ENCODE data around the gene SHTN1.
A peak's percentile ranks its signal among the peaks of the same experiment; 100 is the strongest.

GRCh38 chr10:116849248-116850057 is 155.5 kb downstream of the SHTN1 start, which contains the start of gene ENO4:
- TF ChIP-seq CTCF (IDR thresholded peaks at IDR 0.05; ENCODE audit: extremely low read depth in 1 of 2, insufficient read depth in 1 of 2, low read depth in 1 of 2, low read length in 2 of 2) = no peak
- peak; percentile 31 for TF ChIP-seq EZH2 (IDR thresholded peaks at IDR 0.05; ENCODE audit: borderline replicate concordance, low read depth, low read length, severe bottlenecking)
- no peak for TF ChIP-seq MYC (IDR thresholded peaks at IDR 0.05; ENCODE audit: low read depth, low read length)
- no peak for TF ChIP-seq POLR2A (IDR thresholded peaks at IDR 0.05; ENCODE audit: low read depth, low read length)
- no peak for TF ChIP-seq POLR2AphosphoS5 (IDR thresholded peaks at IDR 0.05; ENCODE audit: insufficient read depth, low read depth, low read length)
- peak; percentile 45 for TF ChIP-seq MAX (IDR thresholded peaks at IDR 0.05; ENCODE audit: insufficient read depth, insufficient read length)
- no peak for TF ChIP-seq GATA2 (IDR thresholded peaks at IDR 0.05; ENCODE audit: insufficient read depth, insufficient read length, low read depth, low read length)
